A673 (cell line): Measurements from ENCODE around the gene C1orf74.

ENCODE experiments used
- CTCF ChIP-seq: fragments of 300-800, 200-600 bp; sonication (generic); conservative IDR thresholded peaks from 2 replicates; pipeline ENCODE4 v1.5.1; 2017; ENCODE audit warnings: low read depth, mild to moderate bottlenecking, antibody characterized with exemption, low read length, moderate library complexity, mixed read lengths
- EZH2 ChIP-seq: fragments of 200-600 bp; sonication (generic); IDR thresholded peaks from 2 replicates; pipeline ENCODE4 v1.6.1; 2017; ENCODE audit warnings: borderline replicate concordance, low read depth, mild to moderate bottlenecking, mixed read lengths, antibody characterized with exemption, low read length; ENCODE audit not compliant: poor library complexity, severe bottlenecking

GRCh38 chr1:209758400-209758799 is 26.0 kb downstream of the C1orf74 start:
- TF ChIP-seq CTCF = no peak
- TF ChIP-seq EZH2 = no peak
